ENCODE measurements around the gene MST1. TPM values are rescaled to one million over a fixed set of nuclear protein-coding genes. Genes with fewer than 3 reads are reported as not detected.

The MST1 gene
- total RNA-seq, 4 donors from 2014 or later, result 11.7 to 23.7 (median 17.0) TPM

DNA sequence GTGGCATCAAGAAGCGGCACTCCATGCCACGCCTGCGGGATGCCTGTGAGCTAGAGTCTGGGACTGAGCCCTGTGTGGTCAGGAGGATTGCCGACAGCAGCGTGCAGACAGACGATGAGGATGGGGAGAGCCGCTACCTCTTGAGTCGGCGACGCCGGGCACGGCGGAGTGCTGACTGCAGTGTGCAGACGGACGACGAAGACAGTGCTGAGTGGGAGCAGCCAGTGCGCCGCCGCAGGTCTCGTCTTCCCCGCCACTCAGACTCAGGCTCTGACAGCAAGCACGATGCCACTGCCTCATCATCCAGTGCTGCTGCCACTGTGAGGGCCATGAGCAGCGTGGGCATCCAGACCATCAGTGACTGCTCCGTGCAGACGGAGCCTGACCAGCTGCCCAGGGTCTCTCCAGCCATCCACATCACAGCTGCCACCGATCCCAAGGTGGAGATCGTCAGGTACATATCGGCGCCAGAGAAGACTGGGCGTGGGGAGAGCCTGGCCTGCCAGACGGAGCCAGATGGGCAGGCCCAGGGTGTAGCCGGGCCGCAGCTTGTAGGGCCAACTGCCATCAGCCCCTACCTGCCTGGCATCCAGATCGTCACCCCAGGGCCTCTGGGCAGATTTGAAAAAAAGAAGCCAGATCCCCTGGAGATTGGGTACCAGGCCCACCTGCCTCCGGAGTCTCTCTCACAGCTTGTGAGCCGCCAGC lies 31.9 kb downstream of the MST1 start:
- no peak for DNase-seq (ENCODE audit: low spot score in 2 of 2)
- no peak overlapping the region for H3K4me3 ChIP-seq
- no peaks in the 10 kb centered on the region for H3K4me1 ChIP-seq
- no peaks in the 10 kb centered on the region for H3K9me3 ChIP-seq
- no peak for TF ChIP-seq POLR2A (IDR thresholded peaks at IDR 0.05)
- WGBS, 2 donors, result 91% methylated on average over 33 to 35 of the region's 36 CpGs
- H3K27ac ChIP-seq, result no peak overlapping the region
- peaks cover 0 to 16% (median 0%) of the 10 kb centered on the region in 3 donors for H3K36me3 ChIP-seq
- no peaks in the 10 kb centered on the region for H3K27me3 ChIP-seq

DNA sequence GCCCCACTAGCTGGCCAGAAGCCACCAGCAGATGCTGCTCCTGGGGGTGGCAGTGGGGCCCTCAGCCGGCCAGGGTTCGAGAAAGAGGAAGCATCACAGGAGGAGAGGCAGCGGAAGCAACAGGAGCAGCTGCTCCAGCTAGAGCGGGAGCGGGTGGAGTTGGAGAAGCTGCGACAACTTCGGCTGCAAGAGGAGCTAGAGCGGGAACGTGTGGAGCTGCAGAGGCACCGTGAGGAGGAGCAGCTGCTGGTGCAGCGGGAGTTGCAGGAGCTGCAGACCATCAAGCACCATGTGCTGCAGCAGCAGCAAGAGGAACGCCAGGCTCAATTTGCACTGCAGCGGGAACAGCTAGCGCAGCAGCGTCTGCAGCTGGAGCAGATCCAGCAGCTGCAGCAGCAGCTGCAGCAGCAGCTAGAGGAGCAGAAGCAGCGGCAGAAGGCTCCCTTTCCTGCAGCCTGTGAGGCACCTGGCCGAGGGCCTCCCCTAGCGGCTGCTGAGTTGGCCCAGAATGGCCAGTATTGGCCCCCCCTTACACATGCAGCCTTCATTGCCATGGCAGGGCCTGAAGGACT lies 32.6 kb downstream of the MST1 start:
- Histone ChIP-seq H3K27me3 (no peaks in the 10 kb centered on the region), H3K4me3 (no peak overlapping the region), H3K27ac (no peak overlapping the region), H3K36me3 (peaks cover 0 to 22% (median 0%) of the 10 kb centered on the region in 3 donors), H3K4me1 (no peaks in the 10 kb centered on the region), H3K9me3 (no peaks in the 10 kb centered on the region)
- 51 to 62% methylated on average over 12 to 13 of the region's 18 CpGs for WGBS, 2 donors
- TF ChIP-seq POLR2A (IDR thresholded peaks at IDR 0.05) (no peak), EP300 (IDR thresholded peaks at IDR 0.05) (no peak), CTCF (IDR thresholded peaks at IDR 0.05) (no peak)
- DNase-seq (ENCODE audit: low spot score in 2 of 2), result no peak

DNA sequence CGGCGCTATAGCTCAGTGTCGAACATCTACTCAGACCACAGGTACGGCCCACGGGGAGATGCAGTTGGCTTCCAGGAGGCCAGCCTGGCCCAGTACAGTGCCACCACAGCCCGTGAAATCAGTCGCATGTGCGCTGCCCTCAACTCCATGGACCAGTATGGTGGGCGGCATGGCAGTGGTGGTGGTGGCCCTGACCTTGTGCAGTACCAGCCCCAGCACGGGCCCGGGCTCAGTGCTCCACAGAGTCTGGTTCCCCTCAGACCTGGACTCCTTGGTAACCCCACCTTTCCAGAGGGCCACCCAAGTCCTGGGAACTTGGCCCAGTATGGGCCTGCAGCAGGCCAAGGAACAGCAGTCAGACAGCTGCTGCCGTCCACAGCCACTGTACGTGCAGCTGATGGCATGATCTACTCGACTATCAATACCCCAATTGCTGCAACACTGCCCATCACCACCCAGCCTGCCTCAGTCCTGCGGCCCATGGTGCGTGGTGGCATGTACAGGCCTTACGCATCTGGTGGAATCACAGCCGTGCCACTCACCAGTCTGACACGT lies 33.5 kb downstream of the MST1 start:
- TF ChIP-seq CTCF (IDR thresholded peaks at IDR 0.05), result no peak
- no peak for TF ChIP-seq EP300 (IDR thresholded peaks at IDR 0.05)
- no peak for TF ChIP-seq POLR2A (IDR thresholded peaks at IDR 0.05)
- no peaks in the 10 kb centered on the region for H3K9me3 ChIP-seq
- DNase-seq (ENCODE audit: low spot score in 2 of 2), result no peak
- no peaks in the 10 kb centered on the region for H3K4me1 ChIP-seq
- peaks cover 0 to 23% (median 0%) of the 10 kb centered on the region in 3 donors for H3K36me3 ChIP-seq
- H3K27me3 ChIP-seq, result no peaks in the 10 kb centered on the region
- H3K4me3 ChIP-seq, result no peak overlapping the region
- WGBS, 2 donors, result 92 to 97% methylated on average over 19 of the region's 19 CpGs
- H3K27ac ChIP-seq, result no peak overlapping the region

DNA sequence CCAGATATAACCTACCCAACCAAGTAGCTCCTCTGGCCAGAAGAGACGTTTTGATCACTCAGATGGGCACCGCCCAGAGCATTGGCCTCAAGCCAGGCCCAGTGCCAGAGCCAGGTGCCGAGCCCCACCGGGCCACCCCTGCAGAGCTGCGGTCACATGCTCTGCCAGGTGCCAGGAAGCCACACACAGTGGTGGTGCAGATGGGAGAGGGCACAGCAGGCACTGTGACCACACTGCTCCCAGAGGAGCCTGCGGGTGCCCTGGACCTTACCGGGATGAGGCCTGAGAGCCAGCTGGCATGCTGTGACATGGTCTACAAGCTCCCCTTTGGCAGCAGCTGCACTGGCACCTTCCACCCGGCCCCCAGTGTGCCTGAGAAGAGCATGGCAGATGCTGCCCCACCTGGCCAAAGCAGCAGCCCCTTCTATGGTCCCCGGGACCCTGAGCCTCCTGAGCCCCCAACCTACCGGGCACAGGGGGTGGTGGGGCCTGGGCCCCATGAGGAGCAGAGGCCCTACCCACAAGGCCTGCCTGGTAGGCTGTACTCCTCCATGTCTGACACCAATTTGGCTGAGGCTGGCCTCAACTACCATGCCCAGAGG lies 34.2 kb downstream of the MST1 start:
- Histone ChIP-seq H3K4me3 (no peak overlapping the region), H3K4me1 (no peaks in the 10 kb centered on the region), H3K36me3 (peaks cover 0 to 19% (median 0%) of the 10 kb centered on the region in 3 donors), H3K9me3 (no peaks in the 10 kb centered on the region), H3K27ac (no peak overlapping the region), H3K27me3 (no peaks in the 10 kb centered on the region)
- WGBS, 2 donors, result 88 to 92% methylated on average over 3 to 10 of the region's 10 CpGs
- TF ChIP-seq EP300 (IDR thresholded peaks at IDR 0.05) (no peak), POLR2A (IDR thresholded peaks at IDR 0.05) (no peak), CTCF (IDR thresholded peaks at IDR 0.05) (no peak)
- DNase-seq (ENCODE audit: low spot score in 2 of 2), result no peak

- H3K27me3 ChIP-seq, result no peaks in the 10 kb centered on the region
- TF ChIP-seq POLR2A (IDR thresholded peaks at IDR 0.05) (no peak), CTCF (IDR thresholded peaks at IDR 0.05) (no peak), EP300 (IDR thresholded peaks at IDR 0.05) (no peak)
- no peaks in the 10 kb centered on the region for H3K4me1 ChIP-seq
- no peak overlapping the region for H3K4me3 ChIP-seq
- H3K36me3 ChIP-seq, result peaks cover 0 to 19% (median 0%) of the 10 kb centered on the region in 3 donors
- no peaks in the 10 kb centered on the region for H3K9me3 ChIP-seq
- H3K27ac ChIP-seq, result no peak overlapping the region
- DNase-seq (ENCODE audit: low spot score in 2 of 2), result no peak
- 91 to 94% methylated on average over 16 of the region's 17 CpGs for WGBS, 2 donors
Observed at GRCh38 chr3:49654176-49654825, 35.0 kb downstream of the MST1 start.
